ENCODE data around the gene USP12.
"Not testable (repeated sequence)": the region's sequence is repeated elsewhere in the genome, so short reads cannot be mapped to it uniquely, and the experiment has no call there.

USP12 gene

GRCh38 chr13:27171244-27171826, at the start of gene USP12:
USP12 (minus strand) TSS chr13:27171811; CDS start chr13:27171639, 172 bp downstream.
- DNase-seq, result peak in 26 of 56 donors; percentile 17 to 69 (median 52)

GRCh38 chr13:27219611-27220010, 48.0 kb upstream of the USP12 start:
- no peak for DNase-seq

GRCh38 chr13:27218861-27219260, 47.2 kb upstream of the USP12 start:
- DNase-seq, result not testable (repeated sequence)

GRCh38 chr13:27217791-27218190, 46.2 kb upstream of the USP12 start:
- not testable (repeated sequence) for DNase-seq

- DNase-seq, result not testable (repeated sequence)
Observed at GRCh38 chr13:27213386-27213785, 41.8 kb upstream of the USP12 start.

GRCh38 chr13:27211771-27212364, 40.3 kb upstream of the USP12 start:
- no peak for DNase-seq

- no peak for DNase-seq
Observed at GRCh38 chr13:27211271-27211670, 39.7 kb upstream of the USP12 start.

- DNase-seq, result no peak
Observed at GRCh38 chr13:27208514-27208913, 36.9 kb upstream of the USP12 start.

GRCh38 chr13:27203854-27204253, 32.2 kb upstream of the USP12 start:
- no peak for DNase-seq

GRCh38 chr13:27203186-27203585, 31.6 kb upstream of the USP12 start:
- no peak for DNase-seq

- DNase-seq, result no peak
Observed at GRCh38 chr13:27201661-27202060, 30.1 kb upstream of the USP12 start.

GRCh38 chr13:27200413-27201070, 28.9 kb upstream of the USP12 start:
- no peak for DNase-seq

GRCh38 chr13:27199696-27200095, 28.1 kb upstream of the USP12 start:
- DNase-seq, result no peak

- no peak for DNase-seq
Observed at GRCh38 chr13:27199211-27199610, 27.6 kb upstream of the USP12 start.

GRCh38 chr13:27194895-27195764, 23.5 kb upstream of the USP12 start:
- DNase-seq, result no peak

- no peak for DNase-seq
Observed at GRCh38 chr13:27194209-27194608, 22.6 kb upstream of the USP12 start.

- DNase-seq, result no peak
Observed at GRCh38 chr13:27193496-27193895, 21.9 kb upstream of the USP12 start.

GRCh38 chr13:27192973-27193372, 21.4 kb upstream of the USP12 start:
- DNase-seq, result no peak

- DNase-seq, result not testable (repeated sequence)
Observed at GRCh38 chr13:27192367-27192766, 20.8 kb upstream of the USP12 start.

GRCh38 chr13:27189192-27189591, 17.6 kb upstream of the USP12 start:
- no peak for DNase-seq

- no peak for DNase-seq
Observed at GRCh38 chr13:27188239-27188638, 16.6 kb upstream of the USP12 start.

GRCh38 chr13:27186295-27186694, 14.7 kb upstream of the USP12 start:
- no peak for DNase-seq
